ENCODE results near the gene PDXK.

PDXK gene

GRCh38 chr21:43785134-43785533 lies 66.2 kb downstream of the PDXK start:
- DNase-seq = no peak

GRCh38 chr21:43786300-43786806 lies 67.4 kb downstream of the PDXK start:
- DNase-seq = peak; percentile 46

GRCh38 chr21:43786807-43787440 lies 68.0 kb downstream of the PDXK start:
- DNase-seq = no peak

- peak; percentile 99 for DNase-seq
These were observed 70.5 kb downstream of the PDXK start, which contains the start of gene RRP1 for GRCh38 chr21:43789276-43790009. Gene RRP1 (plus strand): TSS chr21:43789577. CDS start chr21:43789630, 53 bp downstream.

GRCh38 chr21:43790010-43790524 lies 71.1 kb downstream of the PDXK start:
- no peak for DNase-seq

GRCh38 chr21:43792406-43792805 lies 73.5 kb downstream of the PDXK start:
- no peak for DNase-seq

- no peak for DNase-seq
These were observed 74.3 kb downstream of the PDXK start for GRCh38 chr21:43793243-43793642.

GRCh38 chr21:43794311-43794710 lies 75.4 kb downstream of the PDXK start:
- DNase-seq = no peak

GRCh38 chr21:43794857-43795256 lies 75.9 kb downstream of the PDXK start:
- DNase-seq = no peak

- DNase-seq = no peak
These were observed 78.5 kb downstream of the PDXK start for GRCh38 chr21:43797415-43797814.

- no peak for DNase-seq
These were observed 79.2 kb downstream of the PDXK start for GRCh38 chr21:43797925-43798715.

- DNase-seq = no peak
These were observed 80.4 kb downstream of the PDXK start for GRCh38 chr21:43799301-43799840.

GRCh38 chr21:43800124-43800523 lies 81.2 kb downstream of the PDXK start:
- DNase-seq = no peak

- DNase-seq = no peak
These were observed 81.6 kb downstream of the PDXK start for GRCh38 chr21:43800566-43800965.

- no peak for DNase-seq
These were observed 82.3 kb downstream of the PDXK start for GRCh38 chr21:43801006-43801783.

- DNase-seq = no peak
These were observed 83.9 kb downstream of the PDXK start for GRCh38 chr21:43802713-43803313.

GRCh38 chr21:43803558-43804300 lies 84.8 kb downstream of the PDXK start:
- no peak for DNase-seq

GRCh38 chr21:43805275-43805800 lies 86.4 kb downstream of the PDXK start:
- peak; percentile 48 for DNase-seq

GRCh38 chr21:43806017-43806710 lies 87.2 kb downstream of the PDXK start:
- DNase-seq = no peak

- no peak for DNase-seq
These were observed 89.4 kb downstream of the PDXK start for GRCh38 chr21:43808367-43808766.

Measured in OCI-M1 (cell line).